Measurements from ENCODE around the gene DRG2. TPM values are rescaled to one million over a fixed set of nuclear protein-coding genes. Genes with fewer than 3 reads are reported as not detected.

The DRG2 gene
- total RNA-seq, 1 experiment from 2014 or later = 43.7 TPM

- no peak for DNase-seq (ENCODE audit: low spot score)
Observed at GRCh38 chr17:18115517-18115916, 27.8 kb downstream of the DRG2 start.

- DNase-seq (ENCODE audit: low spot score) = no peak
Observed at GRCh38 chr17:18116078-18116477, 28.3 kb downstream of the DRG2 start.

GRCh38 chr17:18117533-18117932 lies 29.8 kb downstream of the DRG2 start:
- DNase-seq (ENCODE audit: low spot score) = no peak

- no peak for DNase-seq (ENCODE audit: low spot score)
Observed at GRCh38 chr17:18117982-18118975, 30.5 kb downstream of the DRG2 start.

GRCh38 chr17:18119166-18119745 lies 31.5 kb downstream of the DRG2 start:
- DNase-seq (ENCODE audit: low spot score) = no peak

- no peak for DNase-seq (ENCODE audit: low spot score)
Observed at GRCh38 chr17:18119938-18120337, 32.2 kb downstream of the DRG2 start.

- no peak for DNase-seq (ENCODE audit: low spot score)
Observed at GRCh38 chr17:18120461-18121017, 32.8 kb downstream of the DRG2 start.

- DNase-seq (ENCODE audit: low spot score) = no peak
Observed at GRCh38 chr17:18121144-18121910, 33.6 kb downstream of the DRG2 start.

GRCh38 chr17:18122990-18123753 lies 35.4 kb downstream of the DRG2 start:
- DNase-seq (ENCODE audit: low spot score) = no peak

- no peak for DNase-seq (ENCODE audit: low spot score)
Observed at GRCh38 chr17:18124345-18125126, 36.8 kb downstream of the DRG2 start.

- peak; percentile 62 for DNase-seq (ENCODE audit: low spot score)
Observed at GRCh38 chr17:18129041-18129502, 41.3 kb downstream of the DRG2 start.

GRCh38 chr17:18132711-18133110 lies 45.0 kb downstream of the DRG2 start:
- no peak for DNase-seq (ENCODE audit: low spot score)

- no peak for DNase-seq (ENCODE audit: low spot score)
Observed at GRCh38 chr17:18136357-18136756, 48.6 kb downstream of the DRG2 start.

- no peak for DNase-seq (ENCODE audit: low spot score)
Observed at GRCh38 chr17:18138065-18138749, 50.5 kb downstream of the DRG2 start.

- no peak for DNase-seq (ENCODE audit: low spot score)
Observed at GRCh38 chr17:18139092-18139491, 51.3 kb downstream of the DRG2 start.

- no peak for DNase-seq (ENCODE audit: low spot score)
Observed at GRCh38 chr17:18139498-18139897, 51.8 kb downstream of the DRG2 start.

- peak; percentile 10 for DNase-seq (ENCODE audit: low spot score)
Observed at GRCh38 chr17:18139949-18140348, 52.2 kb downstream of the DRG2 start.

- no peak for DNase-seq (ENCODE audit: low spot score)
Observed at GRCh38 chr17:18140648-18141047, 52.9 kb downstream of the DRG2 start.

- DNase-seq (ENCODE audit: low spot score) = peak; percentile 70
Observed at GRCh38 chr17:18141210-18141803, 53.6 kb downstream of the DRG2 start.
